Keratinocyte (primary cell): ENCODE data around the gene SAMD4A.

Source experiments
- CTCF ChIP-seq, 3 experiments: IDR thresholded peaks in 1 of 3; conservative IDR thresholded peaks in 1 of 3; optimal IDR thresholded peaks in 1 of 3; 2 replicates in 2 of 3; 3 replicates in 1 of 3; pipeline versions ENCODE3 to v1.5.1; 2011; ENCODE audit warnings: low read length in 3 of 3, mild to moderate bottlenecking in 3 of 3, moderate library complexity in 2 of 3, control low read depth in 1 of 3, inconsistent platforms in 1 of 3; ENCODE audit not compliant: insufficient read depth in 2 of 3; ENCODE audit errors: extremely low read depth in 1 of 3
- EZH2 ChIP-seq: IDR thresholded peaks from one replicate; pipeline ENCODE4 v1.6.1; 2012; ENCODE audit warnings: inconsistent platforms, mild to moderate bottlenecking, low read length, moderate library complexity

GRCh38 chr14:54695196-54695595, 128.3 kb downstream of the SAMD4A start:
- TF ChIP-seq CTCF (optimal IDR thresholded peaks at IDR 0.05 in 1 of 3, IDR thresholded peaks at IDR 0.05 in 1 of 3, conservative IDR thresholded peaks at IDR 0.05 in 1 of 3; ENCODE audit: extremely low read depth in 1 of 3, insufficient read depth in 2 of 3, low read length in 3 of 3) (no peak), EZH2 (no peak)
